GM21423 (cell line): ENCODE results near the gene ATP2A2.

Source experiments
- ATAC-seq: cut with Tn5 transposase; IDR thresholded peaks from one replicate; pipeline ENCODE4 v1.9.1; 2021; ENCODE audit warnings: mild to moderate bottlenecking, moderate library complexity; ENCODE audit not compliant: unreplicated experiment

Gene ATP2A2

GRCh38 chr12:110289044-110289710 is 8.1 kb downstream of the ATP2A2 start:
- no peak for ATAC-seq

- ATAC-seq, result no peak
Observed at GRCh38 chr12:110289711-110290078, 8.6 kb downstream of the ATP2A2 start.

- ATAC-seq, result no peak
Observed at GRCh38 chr12:110301065-110301806, 20.2 kb downstream of the ATP2A2 start.

- no peak for ATAC-seq
Observed at GRCh38 chr12:110304061-110304551, 23.1 kb downstream of the ATP2A2 start.

GRCh38 chr12:110307372-110307771 is 26.3 kb downstream of the ATP2A2 start:
- ATAC-seq, result no peak

- no peak for ATAC-seq
Observed at GRCh38 chr12:110310763-110311162, 29.7 kb downstream of the ATP2A2 start.

- no peak for ATAC-seq
Observed at GRCh38 chr12:110311903-110312302, 30.9 kb downstream of the ATP2A2 start.

- ATAC-seq, result no peak
Observed at GRCh38 chr12:110312581-110313360, 31.7 kb downstream of the ATP2A2 start.

GRCh38 chr12:110314308-110314707 is 33.3 kb downstream of the ATP2A2 start:
- no peak for ATAC-seq

- ATAC-seq, result no peak
Observed at GRCh38 chr12:110316861-110317260, 35.8 kb downstream of the ATP2A2 start.

GRCh38 chr12:110317911-110318310 is 36.9 kb downstream of the ATP2A2 start:
- no peak for ATAC-seq

- no peak for ATAC-seq
Observed at GRCh38 chr12:110320550-110320949, 39.5 kb downstream of the ATP2A2 start.

GRCh38 chr12:110329710-110330109 is 48.7 kb downstream of the ATP2A2 start:
- no peak for ATAC-seq

GRCh38 chr12:110330124-110330523 is 49.1 kb downstream of the ATP2A2 start:
- ATAC-seq, result no peak

GRCh38 chr12:110330544-110330943 is 49.5 kb downstream of the ATP2A2 start:
- no peak for ATAC-seq

- ATAC-seq, result no peak
Observed at GRCh38 chr12:110333201-110333600, 52.2 kb downstream of the ATP2A2 start.

GRCh38 chr12:110335481-110336045 is 54.5 kb downstream of the ATP2A2 start:
- no peak for ATAC-seq

- no peak for ATAC-seq
Observed at GRCh38 chr12:110337912-110338710, 57.1 kb downstream of the ATP2A2 start.

GRCh38 chr12:110338754-110339153 is 57.7 kb downstream of the ATP2A2 start:
- no peak for ATAC-seq

GRCh38 chr12:110339184-110339952 is 58.3 kb downstream of the ATP2A2 start:
- ATAC-seq, result no peak
